HG02759 (cell line): ENCODE results near the gene CEND1.
"Not testable (repeated sequence)": the region's sequence is repeated elsewhere in the genome, so short reads cannot be mapped to it uniquely, and the experiment has no call there.

Experiments used
- ATAC-seq: cut with Tn5 transposase; IDR thresholded peaks from one replicate; pipeline ENCODE4 v1.9.1; 2021; ENCODE audit warnings: mild to moderate bottlenecking, moderate library complexity; ENCODE audit not compliant: unreplicated experiment

The CEND1 gene

GRCh38 chr11:765025-765801, 24.7 kb downstream of the CEND1 start:
- ATAC-seq = no peak

- ATAC-seq = no peak
These were observed 25.4 kb downstream of the CEND1 start for GRCh38 chr11:764322-765024.

GRCh38 chr11:763549-764321, 26.2 kb downstream of the CEND1 start:
- ATAC-seq = no peak

GRCh38 chr11:763073-763463, 26.8 kb downstream of the CEND1 start:
- no peak for ATAC-seq

- no peak for ATAC-seq
These were observed 27.3 kb downstream of the CEND1 start for GRCh38 chr11:762421-763072.

- ATAC-seq = no peak
These were observed 28.3 kb downstream of the CEND1 start for GRCh38 chr11:761526-762108.

GRCh38 chr11:760236-760635, 29.7 kb downstream of the CEND1 start:
- ATAC-seq = no peak

GRCh38 chr11:749731-750130, 40.2 kb downstream of the CEND1 start:
- ATAC-seq = no peak

GRCh38 chr11:748007-748359, 41.9 kb downstream of the CEND1 start:
- peak; percentile 2 for ATAC-seq

GRCh38 chr11:747158-748006, 42.5 kb downstream of the CEND1 start, which contains the start of gene TALDO1:
TALDO1 (plus strand) TSS chr11:747464; CDS start chr11:747482, 18 bp downstream.
- ATAC-seq = peak; percentile 93

DNA sequence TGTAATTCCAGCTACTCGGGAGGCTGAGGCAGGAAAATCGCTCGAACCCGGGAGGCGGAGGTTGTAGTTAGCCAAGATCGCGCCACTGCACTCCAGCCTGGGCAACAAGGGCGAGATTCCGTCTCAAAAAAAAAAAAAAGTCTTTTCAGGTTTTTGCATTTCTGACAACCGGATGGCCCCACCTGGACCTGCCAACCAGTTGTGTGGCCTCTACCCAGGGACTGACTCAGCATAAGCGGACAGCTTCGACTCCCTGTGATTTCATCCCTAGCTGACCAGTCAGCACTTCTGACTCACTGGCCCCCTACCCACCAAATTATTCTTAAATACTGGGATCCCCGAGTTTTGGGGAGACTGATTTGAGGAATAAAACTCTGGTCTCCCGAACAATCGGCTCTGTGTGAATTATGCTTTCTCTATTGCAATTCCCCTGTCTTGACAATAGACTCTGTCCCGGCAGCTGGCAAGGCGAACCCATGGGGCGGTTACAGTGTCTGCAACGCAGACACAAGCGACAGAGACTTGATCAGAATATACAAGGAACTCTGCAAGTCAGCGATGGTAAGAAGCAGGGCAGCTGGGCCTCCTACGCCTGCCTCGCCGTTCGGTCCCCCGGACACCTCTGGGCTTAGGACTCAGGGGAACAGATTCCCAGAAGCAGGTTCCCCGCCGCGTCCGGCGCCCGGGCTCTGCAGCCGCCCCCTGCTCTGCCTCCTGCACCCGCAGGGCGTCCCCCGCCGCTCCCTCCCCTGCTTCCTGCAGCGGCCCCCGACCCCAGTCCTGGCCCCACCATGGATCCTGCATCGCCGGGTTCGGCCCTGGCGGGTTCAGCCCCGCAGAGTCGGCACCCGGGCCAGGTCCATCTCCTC, 43.4 kb downstream of the CEND1 start:
- peak; percentile 28 for ATAC-seq

DNA sequence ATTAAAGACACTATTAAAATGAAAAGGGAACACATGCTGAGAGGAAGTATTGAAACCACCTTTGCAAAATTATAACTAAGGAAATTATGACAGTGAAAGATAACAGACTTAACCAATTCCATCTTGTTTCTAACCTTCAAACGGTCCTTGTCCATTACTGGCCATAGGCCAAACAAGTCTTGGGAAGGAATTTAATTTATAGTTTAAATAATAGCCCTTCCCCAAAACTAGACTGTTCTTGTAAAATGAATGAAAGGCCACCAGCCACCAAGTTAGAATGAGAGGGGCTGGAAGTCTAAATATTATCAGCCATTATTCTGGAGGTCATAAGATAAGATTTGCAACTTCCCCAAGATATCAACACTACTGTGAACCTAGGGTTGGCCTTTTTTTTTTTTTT, 44.5 kb downstream of the CEND1 start:
- ATAC-seq = no peak

DNA sequence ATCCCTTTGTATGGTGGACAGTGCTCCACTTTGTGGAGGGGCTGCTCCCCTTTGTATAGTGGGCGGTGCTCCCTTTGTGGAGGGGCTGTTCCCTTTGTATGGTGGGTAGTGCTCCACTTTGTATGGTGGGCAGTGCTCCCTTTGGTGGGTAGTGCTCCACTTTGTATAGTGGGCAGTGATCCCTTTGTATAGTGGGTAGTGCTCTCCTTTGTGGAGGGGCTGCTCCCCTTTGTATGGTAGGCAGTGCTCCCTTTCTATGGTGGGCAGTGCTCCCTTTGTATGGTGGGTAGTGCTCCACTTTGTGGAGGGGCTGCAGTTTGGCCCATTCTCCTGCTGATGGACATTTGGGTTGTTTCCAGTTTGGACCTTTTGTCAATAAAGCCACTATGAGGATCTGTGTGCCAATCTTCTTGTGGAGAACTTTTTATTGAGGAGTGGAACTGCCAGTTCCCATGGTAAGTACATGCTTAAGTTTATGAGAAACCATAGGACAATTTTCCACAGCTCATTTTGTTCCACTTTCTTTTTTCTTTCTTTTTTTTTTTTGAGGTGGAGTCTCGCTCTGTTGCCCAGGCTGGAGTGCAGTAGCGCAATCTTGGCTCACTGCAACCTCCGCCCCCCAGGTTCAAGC, 47.2 kb downstream of the CEND1 start:
- ATAC-seq = no peak

- no peak for ATAC-seq
These were observed 47.7 kb downstream of the CEND1 start for GRCh38 chr11:742156-742546.

DNA sequence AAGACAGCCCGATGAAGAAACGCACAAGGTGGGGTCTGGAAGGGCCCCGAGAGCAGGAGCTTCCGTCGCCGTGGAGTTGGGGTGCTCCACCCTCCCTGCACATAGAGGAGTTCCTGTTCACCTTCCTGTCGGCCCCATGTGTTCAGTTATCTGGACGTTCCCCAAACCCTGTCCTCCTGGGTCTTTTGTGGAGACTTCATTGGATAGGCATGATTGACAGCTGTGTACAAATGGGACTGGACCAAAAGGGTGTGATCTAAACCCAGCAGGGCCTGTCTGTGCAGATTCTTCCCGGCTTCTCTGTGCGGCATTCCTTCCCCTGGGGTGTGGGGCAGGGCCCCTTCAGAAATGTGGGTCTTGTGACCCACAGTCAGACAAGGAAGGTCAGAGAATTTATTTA, 52.0 kb downstream of the CEND1 start:
- not testable (repeated sequence) for ATAC-seq

- ATAC-seq = no peak
These were observed 52.5 kb downstream of the CEND1 start for GRCh38 chr11:737366-737765.
